Mesothelial cell of epicardium (in vitro differentiated cells): ENCODE results near the gene USP12. TPM values are rescaled to one million over a fixed set of nuclear protein-coding genes. Genes with fewer than 3 reads are reported as not detected.
A peak's percentile ranks its signal among the peaks of the same experiment; 100 is the strongest.

Experiments used
- DNase-seq, 2 experiments: peaks; one replicate each; pipeline ENCODE4 v3.0.0; 2021; ENCODE audit warnings: low spot score in 2 of 2; ENCODE audit not compliant: unreplicated experiment in 2 of 2
- H3K27ac Mint-ChIP-seq: 2 replicates; pipeline ENCODE4 v1.8.0; 2021; ENCODE audit warnings: mixed read lengths
- H3K27me3 Mint-ChIP-seq: 2 replicates; pipeline ENCODE4 v1.8.0; 2021; ENCODE audit warnings: low read depth, mixed read lengths
- H3K36me3 Mint-ChIP-seq: 2 replicates; pipeline ENCODE4 v1.8.0; 2021; ENCODE audit warnings: mixed read lengths
- H3K4me1 Mint-ChIP-seq: 2 replicates; pipeline ENCODE4 v1.8.0; 2021; ENCODE audit warnings: mixed read lengths
- H3K4me3 Mint-ChIP-seq: 2 replicates; pipeline ENCODE4 v1.8.0; 2021; ENCODE audit warnings: mild to moderate bottlenecking, moderate library complexity, mixed read lengths
- H3K9me3 Mint-ChIP-seq: 2 replicates; pipeline ENCODE4 v1.8.0; 2021; ENCODE audit warnings: mixed read lengths
- total RNA-seq: library from RNA; stranded (reverse); gene quantifications from 3 replicates; pipeline ENCODE4 v1.2.1, GENCODE V29; 2021
- TF ChIP-seq, protein P1 (sequence below): fragments of 200-600 bp; sonication (generic); IDR thresholded peaks from one replicate; pipeline ENCODE4 v1.5.0; 2021; ENCODE audit warnings: antibody characterized with exemption; ENCODE audit not compliant: unreplicated experiment

The USP12 gene
- total RNA-seq, 1 donor from 2014 or later = 22.3 TPM

GRCh38 chr13:27122036-27122435 lies 49.6 kb downstream of the USP12 start:
- H3K4me3 Mint-ChIP-seq = no peak overlapping the region
- no peak overlapping the region for H3K27ac Mint-ChIP-seq
- H3K9me3 Mint-ChIP-seq = peaks cover 27% of the 10 kb centered on the region
- peaks cover 7% of the 10 kb centered on the region for H3K4me1 Mint-ChIP-seq
- no peaks in the 10 kb centered on the region for H3K27me3 Mint-ChIP-seq
- TF ChIP-seq, protein P1, sequence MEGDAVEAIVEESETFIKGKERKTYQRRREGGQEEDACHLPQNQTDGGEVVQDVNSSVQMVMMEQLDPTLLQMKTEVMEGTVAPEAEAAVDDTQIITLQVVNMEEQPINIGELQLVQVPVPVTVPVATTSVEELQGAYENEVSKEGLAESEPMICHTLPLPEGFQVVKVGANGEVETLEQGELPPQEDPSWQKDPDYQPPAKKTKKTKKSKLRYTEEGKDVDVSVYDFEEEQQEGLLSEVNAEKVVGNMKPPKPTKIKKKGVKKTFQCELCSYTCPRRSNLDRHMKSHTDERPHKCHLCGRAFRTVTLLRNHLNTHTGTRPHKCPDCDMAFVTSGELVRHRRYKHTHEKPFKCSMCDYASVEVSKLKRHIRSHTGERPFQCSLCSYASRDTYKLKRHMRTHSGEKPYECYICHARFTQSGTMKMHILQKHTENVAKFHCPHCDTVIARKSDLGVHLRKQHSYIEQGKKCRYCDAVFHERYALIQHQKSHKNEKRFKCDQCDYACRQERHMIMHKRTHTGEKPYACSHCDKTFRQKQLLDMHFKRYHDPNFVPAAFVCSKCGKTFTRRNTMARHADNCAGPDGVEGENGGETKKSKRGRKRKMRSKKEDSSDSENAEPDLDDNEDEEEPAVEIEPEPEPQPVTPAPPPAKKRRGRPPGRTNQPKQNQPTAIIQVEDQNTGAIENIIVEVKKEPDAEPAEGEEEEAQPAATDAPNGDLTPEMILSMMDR = no peak
- H3K36me3 Mint-ChIP-seq = peaks cover 34% of the 10 kb centered on the region
- DNase-seq = no peak

GRCh38 chr13:27120811-27121210 lies 50.8 kb downstream of the USP12 start:
- Mint-ChIP-seq H3K9me3 (peaks cover 27% of the 10 kb centered on the region), H3K4me1 (peaks cover 9% of the 10 kb centered on the region), H3K36me3 (peaks cover 32% of the 10 kb centered on the region), H3K27me3 (no peaks in the 10 kb centered on the region), H3K27ac (no peak overlapping the region), H3K4me3 (no peak overlapping the region)
- TF ChIP-seq, protein P1 = no peak
- no peak for DNase-seq

GRCh38 chr13:27120011-27120410 lies 51.6 kb downstream of the USP12 start:
- no peak for DNase-seq
- H3K27ac Mint-ChIP-seq = no peak overlapping the region
- H3K9me3 Mint-ChIP-seq = peaks cover 23% of the 10 kb centered on the region
- H3K4me1 Mint-ChIP-seq = peaks cover 9% of the 10 kb centered on the region
- H3K4me3 Mint-ChIP-seq = no peak overlapping the region
- H3K36me3 Mint-ChIP-seq = peaks cover 33% of the 10 kb centered on the region
- no peaks in the 10 kb centered on the region for H3K27me3 Mint-ChIP-seq
- TF ChIP-seq, protein P1 = no peak

DNA sequence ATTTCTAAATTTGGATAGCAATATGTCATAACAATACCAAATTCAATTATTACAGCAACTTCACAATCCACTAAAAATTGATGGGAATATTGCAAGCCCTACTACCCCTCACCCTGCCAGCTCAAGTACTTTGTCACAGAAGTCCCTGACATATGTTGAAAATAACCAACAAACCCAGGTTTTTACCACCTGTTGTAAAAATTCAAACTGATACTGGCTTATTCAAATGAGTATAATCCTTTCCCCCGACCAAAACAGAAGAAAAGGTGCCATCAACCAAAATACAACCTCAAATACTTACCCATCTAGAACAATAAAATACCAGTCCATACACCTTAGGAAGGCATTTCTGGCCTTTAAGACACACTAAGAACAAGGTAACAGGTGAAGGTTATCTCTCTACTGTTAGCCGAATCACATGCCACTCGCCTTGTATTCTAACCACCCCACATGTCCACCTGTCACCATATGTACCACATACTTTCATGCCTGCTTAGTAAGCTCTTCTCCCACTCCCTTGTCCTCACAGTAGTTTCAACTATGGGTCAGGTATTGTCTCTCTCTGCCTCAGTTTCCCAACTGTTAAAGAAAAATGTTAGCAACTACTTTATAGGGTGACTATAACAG lies 53.1 kb downstream of the USP12 start:
- Mint-ChIP-seq H3K4me1 (peaks cover 9% of the 10 kb centered on the region), H3K4me3 (no peak overlapping the region), H3K36me3 (peaks cover 25% of the 10 kb centered on the region), H3K9me3 (peaks cover 9% of the 10 kb centered on the region), H3K27me3 (no peaks in the 10 kb centered on the region), H3K27ac (peak overlapping the region; percentile 13)
- DNase-seq = no peak
- TF ChIP-seq, protein P1 = no peak

DNA sequence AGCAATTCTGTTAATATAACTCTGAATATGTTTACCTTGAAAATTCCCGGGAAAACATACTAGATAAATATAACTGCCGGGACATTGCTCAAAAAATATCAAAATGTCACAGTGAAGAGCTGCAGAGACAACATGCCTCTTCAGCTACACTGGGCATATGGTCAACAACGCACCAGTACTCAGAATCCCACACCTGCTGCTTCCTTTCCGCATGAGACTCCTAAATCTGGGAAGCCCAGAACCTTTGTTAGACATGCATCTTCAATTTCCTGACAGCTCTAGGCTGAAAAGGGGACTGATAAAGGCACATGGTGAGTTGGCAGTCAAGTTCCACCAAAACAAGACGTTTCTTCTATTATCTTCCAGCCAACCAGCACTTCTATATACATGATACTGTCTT lies 53.7 kb downstream of the USP12 start:
- Mint-ChIP-seq H3K9me3 (peaks cover 4% of the 10 kb centered on the region), H3K36me3 (peaks cover 23% of the 10 kb centered on the region), H3K4me1 (peaks cover 9% of the 10 kb centered on the region), H3K4me3 (no peak overlapping the region), H3K27ac (peak overlapping the region; percentile 8), H3K27me3 (no peaks in the 10 kb centered on the region)
- TF ChIP-seq, protein P1 = no peak
- no peak for DNase-seq
